CD14-positive monocyte (primary cell): Measurements from ENCODE around the gene TPRN. TPM values are rescaled to one million over a fixed set of nuclear protein-coding genes. Genes with fewer than 3 reads are reported as not detected.
A peak's percentile ranks its signal among the peaks of the same experiment; 100 is the strongest.

ENCODE experiments used
- DNase-seq, 3 donors: peaks; one replicate each; pipeline ENCODE4 v3.0.0-alpha.2; 2011 to 2022
- H2AFZ ChIP-seq: 2 replicates; pipeline ENCODE4 v1.6.0; 2012; ENCODE audit warnings: mild to moderate bottlenecking, low read depth, low read length, inconsistent platforms; ENCODE audit not compliant: insufficient read depth, poor library complexity, severe bottlenecking
- H3K27ac ChIP-seq, 2 donors: 1 replicate in 1 of 2; 2 replicates in 1 of 2; pipeline ENCODE4 v1.5.1; 2012 to 2013; ENCODE audit warnings: low read length in 2 of 2, control low read depth in 1 of 2, inconsistent platforms in 1 of 2, low read depth in 1 of 2, mild to moderate bottlenecking in 1 of 2
- H3K27me3 ChIP-seq, 2 donors: one replicate each; pipeline versions ENCODE4 v1.6.0 to v1.6.1; 2011 to 2013; ENCODE audit warnings: low read length in 2 of 2; ENCODE audit not compliant: control insufficient read depth in 2 of 2, insufficient read depth in 2 of 2
- H3K36me3 ChIP-seq, 2 donors: replicated peaks in 1 of 2; 1 replicate in 1 of 2; 2 replicates in 1 of 2; pipeline versions ENCODE4 v1.5.1 to v1.6.1; 2012 to 2013; ENCODE audit warnings: low read length in 2 of 2, control low read depth in 1 of 2, inconsistent platforms in 1 of 2, mild to moderate bottlenecking in 1 of 2; ENCODE audit not compliant: insufficient read depth in 2 of 2, control insufficient read depth in 1 of 2
- H3K4me1 ChIP-seq, 2 donors: 1 replicate in 1 of 2; 2 replicates in 1 of 2; pipeline versions ENCODE4 v1.5.1 to v1.6.1; 2012 to 2013; ENCODE audit warnings: low read length in 2 of 2, control low read depth in 1 of 2, inconsistent platforms in 1 of 2, mild to moderate bottlenecking in 1 of 2, moderate library complexity in 1 of 2; ENCODE audit not compliant: insufficient read depth in 2 of 2, control insufficient read depth in 1 of 2
- H3K4me2 ChIP-seq: replicated peaks from 2 replicates; pipeline ENCODE3; 2012; ENCODE audit warnings: low read length, moderate library complexity, mild to moderate bottlenecking; ENCODE audit not compliant: poor library complexity, severe bottlenecking; ENCODE audit errors: extremely low read depth
- H3K4me3 ChIP-seq, 3 experiments: fragments of 200-600 bp in 1 of 3; sonication (generic) in 1 of 3; replicated peaks in 1 of 3; 1 replicate in 2 of 3; 2 replicates in 1 of 3; pipeline ENCODE4 v1.5.1; 2011 to 2013; ENCODE audit warnings: low read length in 3 of 3, mild to moderate bottlenecking in 3 of 3, control low read depth in 2 of 3, low read depth in 2 of 3, inconsistent platforms in 1 of 3, moderate library complexity in 1 of 3
- H3K79me2 ChIP-seq: 2 replicates; pipeline ENCODE4 v1.6.0; 2012; ENCODE audit warnings: mild to moderate bottlenecking, control low read depth, inconsistent platforms, low read length, moderate library complexity; ENCODE audit not compliant: insufficient read depth
- H3K9ac ChIP-seq: 2 replicates; pipeline ENCODE4 v1.6.0; 2017; ENCODE audit warnings: low read length, mild to moderate bottlenecking; ENCODE audit not compliant: insufficient read depth, poor library complexity, severe bottlenecking
- H3K9me3 ChIP-seq, 2 donors: replicated peaks in 1 of 2; 1 replicate in 1 of 2; 2 replicates in 1 of 2; pipeline versions ENCODE4 v1.5.1 to v1.6.1; 2012 to 2013; ENCODE audit warnings: low read length in 2 of 2, control low read depth in 1 of 2; ENCODE audit not compliant: control insufficient read depth in 1 of 2, insufficient read depth in 1 of 2
- H4K20me1 ChIP-seq: 2 replicates; pipeline ENCODE4 v1.6.0; 2012; ENCODE audit warnings: mild to moderate bottlenecking, low read length, control low read depth, moderate library complexity; ENCODE audit not compliant: insufficient read depth
- H3K27ac Mint-ChIP-seq, 7 donors: one replicate each; pipeline ENCODE4 v1.8.0; 2020; ENCODE audit warnings: mild to moderate bottlenecking in 7 of 7, mixed read lengths in 7 of 7, moderate library complexity in 6 of 7, inconsistent platforms in 2 of 7
- H3K27me3 Mint-ChIP-seq, 3 donors: one replicate each; pipeline ENCODE4 v1.8.0; 2021 to 2022; ENCODE audit warnings: low read depth in 3 of 3, mild to moderate bottlenecking in 3 of 3, mixed read lengths in 3 of 3, moderate library complexity in 3 of 3, inconsistent platforms in 1 of 3
- H3K36me3 Mint-ChIP-seq, 2 donors: one replicate each; pipeline ENCODE4 v1.8.0; 2020; ENCODE audit warnings: mixed read lengths in 2 of 2, inconsistent platforms in 1 of 2, mild to moderate bottlenecking in 1 of 2
- H3K4me1 Mint-ChIP-seq: one replicate; pipeline ENCODE4 v1.8.0; 2020; ENCODE audit warnings: mild to moderate bottlenecking, mixed read lengths
- H3K4me3 Mint-ChIP-seq, 2 donors: one replicate each; pipeline ENCODE4 v1.8.0; 2020; ENCODE audit warnings: mild to moderate bottlenecking in 2 of 2, mixed read lengths in 2 of 2, moderate library complexity in 1 of 2
- H3K9me3 Mint-ChIP-seq, 7 donors: one replicate each; pipeline ENCODE4 v1.8.0; 2020 to 2022; ENCODE audit warnings: mixed read lengths in 7 of 7, mild to moderate bottlenecking in 6 of 7, moderate library complexity in 6 of 7, inconsistent platforms in 2 of 7
- CTCF ChIP-seq: fragments of 200-600 bp; IDR thresholded peaks from one replicate; pipeline ENCODE4 v1.8.0; 2022; ENCODE audit warnings: antibody characterized with exemption, mild to moderate bottlenecking
- WGBS: methylation state at CpG from one replicate; pipeline ENCODE4 v1.1.5; 2013; ENCODE audit warnings: missing lambda C conversion rate; ENCODE audit not compliant: insufficient coverage; 5-methylcytosine and 5-hydroxymethylcytosine counted together
- intact Hi-C, 2 donors: fragments of 100-400 bp; cut with micrococcal nuclease; formaldehyde crosslinking; loops; one replicate each; pipeline versions ENCODE4 v1.15.0 to v1.15.1; 2023
- polyA plus RNA-seq, 3 donors: library from polyadenylated mRNA; depleted of rRNA in 1 of 3; unstranded in 2 of 3; stranded (reverse) in 1 of 3; fragments of 300-500 nt in 2 of 3; fragments of >200 nt in 1 of 3; fragmentation: Illumina TruSeq in 2 of 3; gene quantifications; 1 replicate in 2 of 3; 2 replicates in 1 of 3; pipeline ENCODE4 v1.2.3, GENCODE V29; 2012 to 2021

The TPRN gene
- polyA plus RNA-seq, 3 donors: 0.30 to 4.6 (median 0.46) TPM

- H3K4me1 ChIP-seq: peaks cover 29 to 30% of the 10 kb centered on the region in 2 donors
- 78% methylated on average over 17 of the region's 18 CpGs for WGBS
- no peak overlapping the region for H3K9ac ChIP-seq
These were observed 34.4 kb upstream of the TPRN start for GRCh38 chr9:137234758-137235423.

More at GRCh38 chr9:137234758-137235423, 34.4 kb upstream of the TPRN start:
- Histone ChIP-seq H3K9me3 (no peaks in the 10 kb centered on the region), H2AFZ (no peak overlapping the region), H3K4me2 (no peak overlapping the region), H3K36me3 (no peaks in the 10 kb centered on the region), H3K27ac (no peak overlapping the region), H3K79me2 (peaks cover 17% of the 10 kb centered on the region), H3K27me3 (no peaks in the 10 kb centered on the region), H4K20me1 (no peaks in the 10 kb centered on the region), H3K4me3 (no peak overlapping the region)
- TF ChIP-seq CTCF: no peak
- peak overlapping the region in 1 of 7 donors; percentile 70 for H3K27ac Mint-ChIP-seq
- no peaks in the 10 kb centered on the region for H3K36me3 Mint-ChIP-seq
- intact Hi-C loops: loop anchor here in 1 of 2 donors (5.0 kb wide), 2 partner anchors 48 to 113 kb away; partner anchors contain the start of genes ANAPC2 and SSNA1
- peaks cover 0 to 2% (median 0%) of the 10 kb centered on the region in 7 donors for H3K9me3 Mint-ChIP-seq
- H3K4me3 Mint-ChIP-seq: no peak overlapping the region
- peaks cover 21% of the 10 kb centered on the region for H3K4me1 Mint-ChIP-seq
- peaks cover 2 to 27% (median 8%) of the 10 kb centered on the region in 3 donors for H3K27me3 Mint-ChIP-seq
- no peak for DNase-seq
